Kidney (tissue), 14 donors: ENCODE results near the gene RNF213. TPM values are rescaled to one million over a fixed set of nuclear protein-coding genes. Genes with fewer than 3 reads are reported as not detected.

Source experiments
- DNase-seq, 5 donors: peaks; one replicate each; pipeline ENCODE4 v3.0.0-alpha.2; 2013 to 2020
- FAIRE-seq: peaks from 2 replicates; lab custom pipeline; 2012; peaks lifted over from hg19 to GRCh38; lab: Jason Lieb, UNC
- H3K27ac ChIP-seq, 2 donors: one replicate each; pipeline ENCODE4 v1.7.0; 2013; ENCODE audit warnings: low read depth in 2 of 2, low read length in 2 of 2, inconsistent platforms in 1 of 2
- H3K27me3 ChIP-seq: one replicate; pipeline ENCODE4 v1.7.1; 2013; ENCODE audit warnings: low read length, inconsistent platforms; ENCODE audit not compliant: control insufficient read depth, insufficient read depth
- H3K36me3 ChIP-seq, 3 donors: one replicate each; pipeline versions ENCODE4 v1.7.0 to v1.7.1; 2013; ENCODE audit warnings: low read length in 3 of 3, control low read depth in 1 of 3, inconsistent platforms in 1 of 3; ENCODE audit not compliant: insufficient read depth in 3 of 3, control insufficient read depth in 2 of 3
- H3K4me1 ChIP-seq, 3 donors: one replicate each; pipeline versions ENCODE4 v1.7.0 to v1.7.1; 2013; ENCODE audit warnings: low read length in 3 of 3, inconsistent platforms in 1 of 3, low read depth in 1 of 3; ENCODE audit not compliant: control insufficient read depth in 2 of 3, insufficient read depth in 2 of 3
- H3K4me3 ChIP-seq, 3 donors: one replicate each; pipeline versions ENCODE4 v1.7.0 to v1.8.1; 2013; ENCODE audit warnings: low read length in 3 of 3, control low read depth in 1 of 3, inconsistent platforms in 1 of 3
- H3K9ac ChIP-seq, 3 donors: one replicate each; pipeline versions ENCODE4 v1.7.0 to v1.7.1; 2013; ENCODE audit warnings: low read length in 3 of 3, control low read depth in 1 of 3, inconsistent platforms in 1 of 3
- H3K9me3 ChIP-seq, 3 donors: one replicate each; pipeline versions ENCODE4 v1.7.0 to v1.7.1; 2013; ENCODE audit warnings: low read length in 3 of 3, control low read depth in 1 of 3, inconsistent platforms in 1 of 3; ENCODE audit not compliant: control insufficient read depth in 2 of 3, insufficient read depth in 1 of 3
- CTCF ChIP-seq: IDR thresholded peaks from 3 replicates; pipeline ENCODE4 v1.5.1; 2012; ENCODE audit warnings: mild to moderate bottlenecking, moderate library complexity, borderline replicate concordance; ENCODE audit not compliant: insufficient read depth; ENCODE audit errors: extremely low read depth
- intact Hi-C: fragments of 100-400 bp; cut with DNase I; formaldehyde crosslinking; loops from one replicate; pipeline ENCODE4 v1.11.1; 2022
- polyA plus RNA-seq: library from polyadenylated mRNA; stranded (reverse); fragments of 350-450 nt; fragmentation: Illumina TruSeq; extraction: RNeasy Lipid Tissue Mini Kit (QIAGEN cat#74804); gene quantifications from one replicate; pipeline ENCODE4 v1.2.3, GENCODE V29; 2014; ENCODE audit warnings: low read depth, low replicate concordance; ENCODE audit not compliant: insufficient read depth
- total RNA-seq: library from RNA; stranded (reverse); fragmentation: NEBNext Ultra II Directional; extraction: Animal tissue kit (Norgen Biotek cat#: 25700); gene quantifications from one replicate; pipeline ENCODE4 v1.2.1, GENCODE V29; 2021
- donor health status: control.
- donor health status: control.
- donor health status: control.
- donor health status: control.
- donor health status: control.
- donor health status: DM: yes; HTN: yes; CAD: no.
- donor health status: Normal renal cell carcinoma (clear cell type).

RNF213 gene
- total and polyA plus RNA-seq, 2 donors from 2014 or later: 43.4 to 276 TPM

GRCh38 chr17:80316431-80316830 lies 55.8 kb downstream of the RNF213 start:
- FAIRE-seq (no peak), DNase-seq (no peak)
- H3K27me3 ChIP-seq: no peaks in the 10 kb centered on the region
- no peak overlapping the region for H3K27ac ChIP-seq
- H3K4me3 ChIP-seq: no peak overlapping the region
- no peaks in the 10 kb centered on the region for H3K4me1 ChIP-seq
- no peak for TF ChIP-seq CTCF
- intact Hi-C loops: no loop called here
- H3K9ac ChIP-seq: no peak overlapping the region
- no peaks in the 10 kb centered on the region for H3K9me3 ChIP-seq
- peaks cover 6 to 52% (median 27%) of the 10 kb centered on the region in 3 donors for H3K36me3 ChIP-seq

- H3K4me1 ChIP-seq: no peaks in the 10 kb centered on the region
- no peak overlapping the region for H3K27ac ChIP-seq
- DNase-seq (no peak), FAIRE-seq (no peak)
- no peaks in the 10 kb centered on the region for H3K9me3 ChIP-seq
- H3K36me3 ChIP-seq: peaks cover 6 to 50% (median 26%) of the 10 kb centered on the region in 3 donors
- intact Hi-C loops: no loop called here
- H3K4me3 ChIP-seq: no peak overlapping the region
- no peak overlapping the region for H3K9ac ChIP-seq
- no peaks in the 10 kb centered on the region for H3K27me3 ChIP-seq
- no peak for TF ChIP-seq CTCF
Measured at GRCh38 chr17:80316927-80317705, 56.5 kb downstream of the RNF213 start.

GRCh38 chr17:80317706-80317980 lies 57.0 kb downstream of the RNF213 start:
- no peaks in the 10 kb centered on the region for H3K27me3 ChIP-seq
- peaks cover 6 to 48% (median 24%) of the 10 kb centered on the region in 3 donors for H3K36me3 ChIP-seq
- intact Hi-C loops: no loop called here
- FAIRE-seq (no peak), DNase-seq (no peak)
- H3K4me1 ChIP-seq: no peaks in the 10 kb centered on the region
- H3K4me3 ChIP-seq: no peak overlapping the region
- no peaks in the 10 kb centered on the region for H3K9me3 ChIP-seq
- H3K9ac ChIP-seq: no peak overlapping the region
- TF ChIP-seq CTCF: no peak
- H3K27ac ChIP-seq: no peak overlapping the region
